ENCODE data around the gene MRC1.

MRC1 gene

DNA sequence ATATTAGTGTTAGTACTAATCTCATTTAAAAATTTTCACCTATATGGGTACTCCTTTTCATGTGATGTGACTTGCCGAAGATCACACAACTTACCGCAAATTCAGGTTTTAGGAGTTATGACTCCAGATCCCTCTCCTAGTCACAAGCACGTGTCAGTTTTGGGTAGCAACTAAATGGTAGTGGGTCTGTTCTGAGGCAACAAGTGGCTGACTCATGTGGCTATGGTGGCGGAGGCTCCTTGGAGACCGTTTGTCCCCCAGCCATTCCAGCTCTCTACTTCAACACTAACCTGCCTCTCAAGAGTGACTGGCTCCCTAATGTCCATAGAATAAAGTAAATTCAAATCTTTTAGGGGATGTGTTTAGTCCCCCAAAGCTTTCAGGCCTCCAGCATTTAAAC lies 39.5 kb downstream of the MRC1 start:
- Histone ChIP-seq H3K27ac (ENCODE audit: low read length) (no peak overlapping the region), H3K27me3 (ENCODE audit: low read depth, low read length) (no peaks in the 10 kb centered on the region), H3K4me3 (ENCODE audit: low read depth in 1 of 2, low read length in 2 of 2) (no peak overlapping the region), H3K9me3 (ENCODE audit: control insufficient read depth in 1 of 2, low read length in 2 of 2) (no peaks in the 10 kb centered on the region), H3K36me3 (ENCODE audit: control insufficient read depth in 1 of 2, insufficient read depth in 2 of 2, low read length in 2 of 2) (no peaks in the 10 kb centered on the region), H3K4me1 (ENCODE audit: control insufficient read depth in 1 of 2, insufficient read depth in 2 of 2, low read length in 2 of 2) (no peaks in the 10 kb centered on the region)

DNA sequence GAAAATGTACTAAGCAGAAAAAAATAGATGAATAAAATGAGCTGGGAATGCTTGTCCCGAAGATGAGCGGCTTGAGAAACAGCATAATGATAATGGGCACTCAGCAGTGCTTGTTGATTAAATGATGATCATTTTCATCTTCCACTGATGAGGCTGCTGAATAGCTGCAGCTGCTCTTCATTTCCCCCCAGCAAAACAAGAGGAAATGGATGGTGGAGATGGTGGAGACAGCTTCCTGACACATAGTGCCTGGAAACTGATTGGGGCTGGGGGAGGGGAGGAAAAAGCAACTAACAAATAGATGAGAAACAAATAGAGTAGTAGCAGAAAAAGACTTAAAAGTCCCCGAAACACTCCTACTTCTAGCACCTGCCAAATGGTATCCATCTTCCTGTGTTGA lies 41.4 kb downstream of the MRC1 start:
- Histone ChIP-seq H3K4me1 (ENCODE audit: control insufficient read depth in 1 of 2, insufficient read depth in 2 of 2, low read length in 2 of 2) (no peaks in the 10 kb centered on the region), H3K36me3 (ENCODE audit: control insufficient read depth in 1 of 2, insufficient read depth in 2 of 2, low read length in 2 of 2) (no peaks in the 10 kb centered on the region), H3K27me3 (ENCODE audit: low read depth, low read length) (no peaks in the 10 kb centered on the region), H3K27ac (ENCODE audit: low read length) (no peak overlapping the region), H3K9me3 (ENCODE audit: control insufficient read depth in 1 of 2, low read length in 2 of 2) (no peaks in the 10 kb centered on the region), H3K4me3 (ENCODE audit: low read depth in 1 of 2, low read length in 2 of 2) (no peak overlapping the region)

DNA sequence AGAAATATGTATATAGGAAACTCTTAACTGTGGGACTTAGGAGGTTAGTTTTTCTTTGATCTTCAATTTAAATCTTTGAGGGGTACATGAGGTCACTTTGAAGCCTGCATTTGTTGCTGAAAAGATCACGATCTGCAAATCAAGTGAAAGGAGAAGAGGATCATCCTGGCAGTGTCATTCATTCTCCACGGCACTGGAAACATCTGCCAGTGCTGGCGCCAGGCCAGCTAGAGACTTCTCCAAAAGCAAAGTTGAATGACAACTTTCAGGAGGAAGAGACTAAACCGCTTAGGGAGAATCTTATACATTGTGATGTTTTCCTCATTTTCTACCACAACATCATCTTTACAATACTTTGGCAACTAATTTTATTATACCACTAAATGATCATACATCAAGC lies 42.5 kb downstream of the MRC1 start:
- H3K4me3 ChIP-seq (ENCODE audit: low read depth in 1 of 2, low read length in 2 of 2) = no peak overlapping the region
- H3K27ac ChIP-seq (ENCODE audit: low read length) = no peak overlapping the region
- no peaks in the 10 kb centered on the region for H3K36me3 ChIP-seq (ENCODE audit: control insufficient read depth in 1 of 2, insufficient read depth in 2 of 2, low read length in 2 of 2)
- no peaks in the 10 kb centered on the region for H3K27me3 ChIP-seq (ENCODE audit: low read depth, low read length)
- H3K4me1 ChIP-seq (ENCODE audit: control insufficient read depth in 1 of 2, insufficient read depth in 2 of 2, low read length in 2 of 2) = no peaks in the 10 kb centered on the region
- no peaks in the 10 kb centered on the region for H3K9me3 ChIP-seq (ENCODE audit: control insufficient read depth in 1 of 2, low read length in 2 of 2)

DNA sequence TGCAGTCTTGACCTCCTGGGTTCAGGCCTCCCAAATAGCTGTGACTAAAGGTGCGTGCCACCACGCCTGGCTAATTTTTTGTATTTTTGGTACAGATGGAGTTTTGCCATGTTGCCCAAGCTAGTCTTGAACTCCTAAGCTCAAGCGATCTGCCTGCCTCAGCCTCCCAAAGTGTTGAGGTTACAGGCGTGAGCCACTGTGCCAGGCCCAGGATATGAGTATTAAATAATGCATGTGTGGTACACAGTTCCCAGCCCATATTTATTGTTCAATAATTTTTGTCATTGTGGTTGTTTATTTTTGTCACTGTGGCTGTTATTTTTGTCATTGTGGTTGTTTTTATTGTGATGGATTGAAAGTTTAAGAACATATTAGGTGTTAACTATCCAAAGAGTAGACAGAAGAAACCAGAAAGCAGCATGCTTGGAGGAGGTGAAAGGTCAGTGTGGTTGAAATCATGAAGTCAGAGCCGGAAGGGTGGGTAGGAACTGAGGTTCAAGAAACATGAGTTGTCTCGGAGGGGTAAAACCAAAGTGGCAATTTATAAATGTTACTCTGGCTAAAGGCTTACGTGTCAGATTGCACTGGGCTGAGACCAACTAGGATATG lies 45.0 kb downstream of the MRC1 start:
- no peaks in the 10 kb centered on the region for H3K4me1 ChIP-seq (ENCODE audit: control insufficient read depth in 1 of 2, insufficient read depth in 2 of 2, low read length in 2 of 2)
- no peaks in the 10 kb centered on the region for H3K9me3 ChIP-seq (ENCODE audit: control insufficient read depth in 1 of 2, low read length in 2 of 2)
- no peaks in the 10 kb centered on the region for H3K27me3 ChIP-seq (ENCODE audit: low read depth, low read length)
- H3K36me3 ChIP-seq (ENCODE audit: control insufficient read depth in 1 of 2, insufficient read depth in 2 of 2, low read length in 2 of 2) = no peaks in the 10 kb centered on the region
- H3K4me3 ChIP-seq (ENCODE audit: low read depth in 1 of 2, low read length in 2 of 2) = no peak overlapping the region
- no peak overlapping the region for H3K27ac ChIP-seq (ENCODE audit: low read length)

DNA sequence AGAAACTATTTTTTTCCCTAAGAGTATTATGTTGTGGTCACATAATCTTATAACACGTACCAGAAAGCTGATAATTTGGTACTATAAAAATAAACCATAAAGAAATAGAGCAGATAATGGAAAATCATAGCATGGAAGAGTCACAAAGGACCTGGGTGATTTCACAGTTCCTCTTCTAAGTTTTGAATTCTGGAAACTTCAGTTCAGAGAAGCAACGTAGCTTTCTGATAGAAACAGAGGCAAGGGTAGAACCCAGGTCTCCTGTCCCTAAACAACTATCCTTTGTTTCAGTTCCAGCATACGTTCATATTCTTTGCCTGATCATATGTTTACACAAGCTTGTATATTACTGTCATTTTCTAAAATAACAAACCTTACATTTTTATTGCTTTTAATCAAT lies 47.9 kb downstream of the MRC1 start:
- no peaks in the 10 kb centered on the region for H3K4me1 ChIP-seq (ENCODE audit: control insufficient read depth in 1 of 2, insufficient read depth in 2 of 2, low read length in 2 of 2)
- H3K27me3 ChIP-seq (ENCODE audit: low read depth, low read length) = no peaks in the 10 kb centered on the region
- no peak overlapping the region for H3K27ac ChIP-seq (ENCODE audit: low read length)
- no peak overlapping the region for H3K4me3 ChIP-seq (ENCODE audit: low read depth in 1 of 2, low read length in 2 of 2)
- H3K36me3 ChIP-seq (ENCODE audit: control insufficient read depth in 1 of 2, insufficient read depth in 2 of 2, low read length in 2 of 2) = no peaks in the 10 kb centered on the region
- no peaks in the 10 kb centered on the region for H3K9me3 ChIP-seq (ENCODE audit: control insufficient read depth in 1 of 2, low read length in 2 of 2)

DNA sequence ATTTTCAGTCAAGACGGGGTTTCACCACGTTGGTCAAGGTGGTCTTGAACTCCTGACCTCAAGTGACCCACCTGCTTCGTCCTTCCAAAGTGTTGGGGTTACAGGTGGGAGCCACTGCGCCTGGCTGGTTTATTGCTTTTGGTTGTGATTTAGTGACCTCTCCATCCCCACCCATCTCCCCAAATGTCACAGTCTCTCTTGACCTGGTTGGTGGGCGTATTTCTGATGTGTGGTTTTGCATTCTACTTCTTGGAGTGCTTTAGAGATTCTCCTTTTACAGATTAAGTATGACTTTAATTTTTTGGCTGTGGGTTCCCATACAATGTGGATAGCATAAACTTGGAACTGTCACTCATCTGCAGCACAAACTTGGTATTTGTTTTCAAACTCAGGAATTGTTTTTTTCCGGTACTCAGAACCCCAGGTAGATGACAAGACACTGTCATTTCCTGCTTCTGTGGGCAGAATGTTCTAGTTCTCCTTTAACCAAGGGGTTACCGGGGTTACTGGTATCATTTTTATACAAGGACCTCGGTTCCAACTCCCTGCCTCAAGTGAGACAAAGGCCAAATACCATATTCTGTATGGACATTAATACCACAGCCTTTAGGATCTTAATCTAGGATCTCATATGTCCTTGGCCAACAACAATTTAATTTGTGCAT lies 50.5 kb downstream of the MRC1 start:
- Histone ChIP-seq H3K9me3 (ENCODE audit: control insufficient read depth in 1 of 2, low read length in 2 of 2) (no peaks in the 10 kb centered on the region), H3K36me3 (ENCODE audit: control insufficient read depth in 1 of 2, insufficient read depth in 2 of 2, low read length in 2 of 2) (no peaks in the 10 kb centered on the region), H3K27me3 (ENCODE audit: low read depth, low read length) (no peaks in the 10 kb centered on the region), H3K27ac (ENCODE audit: low read length) (no peak overlapping the region), H3K4me1 (ENCODE audit: control insufficient read depth in 1 of 2, insufficient read depth in 2 of 2, low read length in 2 of 2) (no peaks in the 10 kb centered on the region), H3K4me3 (ENCODE audit: low read depth in 1 of 2, low read length in 2 of 2) (no peak overlapping the region)

DNA sequence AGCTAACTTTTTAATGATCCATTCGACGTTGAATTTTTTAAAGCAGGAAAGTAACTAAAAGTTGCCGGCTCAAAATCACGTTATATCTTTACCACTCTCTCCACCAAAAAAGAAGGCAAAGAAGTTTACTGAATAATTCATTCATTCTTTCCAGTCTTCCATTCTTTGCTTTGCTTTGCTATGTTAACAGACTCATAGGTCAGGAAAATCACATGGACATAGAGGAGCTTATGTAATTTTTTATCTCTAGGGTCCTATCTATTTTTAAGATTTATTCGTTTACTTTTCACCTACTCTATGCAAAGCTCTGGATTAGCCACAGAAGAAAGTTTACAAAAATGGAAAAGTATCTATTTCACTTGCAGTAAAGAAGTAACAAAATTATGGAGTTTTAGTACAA lies 52.6 kb downstream of the MRC1 start:
- no peaks in the 10 kb centered on the region for H3K4me1 ChIP-seq (ENCODE audit: control insufficient read depth in 1 of 2, insufficient read depth in 2 of 2, low read length in 2 of 2)
- H3K27ac ChIP-seq (ENCODE audit: low read length) = no peak overlapping the region
- H3K36me3 ChIP-seq (ENCODE audit: control insufficient read depth in 1 of 2, insufficient read depth in 2 of 2, low read length in 2 of 2) = no peaks in the 10 kb centered on the region
- H3K4me3 ChIP-seq (ENCODE audit: low read depth in 1 of 2, low read length in 2 of 2) = no peak overlapping the region
- H3K27me3 ChIP-seq (ENCODE audit: low read depth, low read length) = no peaks in the 10 kb centered on the region
- no peaks in the 10 kb centered on the region for H3K9me3 ChIP-seq (ENCODE audit: control insufficient read depth in 1 of 2, low read length in 2 of 2)

DNA sequence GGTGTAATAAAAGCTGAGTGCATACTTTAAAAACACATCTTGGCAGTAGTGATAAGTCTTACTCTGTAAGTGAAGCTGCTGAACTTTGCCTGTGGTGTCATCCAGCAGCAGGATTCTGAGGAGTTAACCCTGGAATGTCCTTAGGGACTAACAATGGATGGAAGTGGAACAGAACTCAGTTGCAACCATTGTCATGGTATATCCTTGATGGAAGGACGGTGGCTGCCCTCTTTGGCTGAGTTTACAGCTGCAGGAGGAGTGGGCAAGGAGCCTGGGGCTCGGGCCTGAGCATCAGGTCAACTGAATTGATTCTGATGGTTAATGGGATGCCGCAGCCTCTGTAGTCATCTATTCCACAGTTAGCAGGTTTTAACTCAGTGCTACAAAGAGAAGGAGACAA lies 56.2 kb downstream of the MRC1 start:
- no peak overlapping the region for H3K27ac ChIP-seq (ENCODE audit: low read length)
- no peaks in the 10 kb centered on the region for H3K4me1 ChIP-seq (ENCODE audit: control insufficient read depth in 1 of 2, insufficient read depth in 2 of 2, low read length in 2 of 2)
- H3K4me3 ChIP-seq (ENCODE audit: low read depth in 1 of 2, low read length in 2 of 2) = no peak overlapping the region
- H3K9me3 ChIP-seq (ENCODE audit: control insufficient read depth in 1 of 2, low read length in 2 of 2) = no peaks in the 10 kb centered on the region
- no peaks in the 10 kb centered on the region for H3K27me3 ChIP-seq (ENCODE audit: low read depth, low read length)
- H3K36me3 ChIP-seq (ENCODE audit: control insufficient read depth in 1 of 2, insufficient read depth in 2 of 2, low read length in 2 of 2) = no peaks in the 10 kb centered on the region

DNA sequence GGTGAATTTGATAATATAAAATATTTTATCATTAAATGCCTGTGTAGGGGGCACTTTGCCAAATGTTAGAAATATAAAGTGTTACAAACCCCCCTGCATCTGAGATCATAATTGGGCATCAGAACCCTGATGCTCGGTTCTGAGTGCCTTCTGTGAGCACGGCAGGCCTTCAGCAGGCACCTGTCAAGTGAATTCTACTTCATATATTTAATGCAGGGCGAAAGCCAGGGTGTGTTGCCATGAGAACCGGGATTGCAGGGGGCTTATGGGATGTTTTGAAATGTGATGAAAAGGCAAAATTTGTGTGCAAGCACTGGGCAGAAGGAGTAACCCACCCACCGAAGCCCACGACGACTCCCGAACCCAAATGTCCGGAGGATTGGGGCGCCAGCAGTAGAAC lies 57.2 kb downstream of the MRC1 start:
- Histone ChIP-seq H3K27me3 (ENCODE audit: low read depth, low read length) (no peaks in the 10 kb centered on the region), H3K9me3 (ENCODE audit: control insufficient read depth in 1 of 2, low read length in 2 of 2) (no peaks in the 10 kb centered on the region), H3K4me1 (ENCODE audit: control insufficient read depth in 1 of 2, insufficient read depth in 2 of 2, low read length in 2 of 2) (no peaks in the 10 kb centered on the region), H3K4me3 (ENCODE audit: low read depth in 1 of 2, low read length in 2 of 2) (no peak overlapping the region), H3K27ac (ENCODE audit: low read length) (no peak overlapping the region), H3K36me3 (ENCODE audit: control insufficient read depth in 1 of 2, insufficient read depth in 2 of 2, low read length in 2 of 2) (no peaks in the 10 kb centered on the region)

DNA sequence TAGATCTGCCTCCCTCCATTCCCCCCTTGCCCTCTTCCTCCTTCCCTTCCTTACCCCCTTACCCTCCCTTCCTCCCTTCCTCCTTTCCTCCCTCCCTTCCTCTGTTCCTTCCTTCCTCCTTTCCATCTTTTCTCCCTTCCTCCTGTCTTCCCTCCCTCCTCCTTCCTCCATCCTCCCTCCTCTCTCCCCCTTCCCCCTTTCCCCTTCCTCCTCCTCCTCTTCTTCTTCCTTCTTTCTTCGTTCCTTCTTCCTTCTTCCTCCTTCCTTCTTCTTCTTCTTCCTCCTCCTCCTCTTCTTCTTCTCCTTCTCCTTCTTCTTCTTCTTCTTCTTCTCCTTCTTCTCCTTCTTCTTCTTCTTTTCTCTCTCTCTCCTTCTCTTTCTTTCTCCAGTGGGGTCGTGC lies 57.9 kb downstream of the MRC1 start:
- no peak overlapping the region for H3K27ac ChIP-seq (ENCODE audit: low read length)
- H3K36me3 ChIP-seq (ENCODE audit: control insufficient read depth in 1 of 2, insufficient read depth in 2 of 2, low read length in 2 of 2) = no peaks in the 10 kb centered on the region
- H3K9me3 ChIP-seq (ENCODE audit: control insufficient read depth in 1 of 2, low read length in 2 of 2) = no peaks in the 10 kb centered on the region
- no peaks in the 10 kb centered on the region for H3K4me1 ChIP-seq (ENCODE audit: control insufficient read depth in 1 of 2, insufficient read depth in 2 of 2, low read length in 2 of 2)
- no peaks in the 10 kb centered on the region for H3K27me3 ChIP-seq (ENCODE audit: low read depth, low read length)
- H3K4me3 ChIP-seq (ENCODE audit: low read depth in 1 of 2, low read length in 2 of 2) = no peak overlapping the region

DNA sequence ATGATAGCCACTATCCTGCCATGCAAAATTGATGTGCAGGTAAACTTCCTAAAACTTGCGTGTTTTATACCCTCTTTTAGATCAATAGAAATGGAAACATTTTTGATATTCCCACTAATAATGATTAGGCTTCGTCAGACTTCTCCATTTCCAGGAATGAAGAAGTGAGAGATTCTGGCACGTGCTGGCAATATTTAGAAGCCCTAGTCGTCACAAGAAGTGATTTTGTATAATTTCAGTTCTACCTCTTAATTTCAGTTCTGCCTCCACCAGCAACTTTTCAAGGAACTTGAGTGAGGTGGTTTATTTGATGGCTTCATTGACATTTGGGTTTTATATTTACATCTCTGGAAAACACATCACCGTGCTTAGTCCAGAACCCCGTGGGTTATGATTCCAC lies 61.9 kb downstream of the MRC1 start:
- Histone ChIP-seq H3K9me3 (ENCODE audit: control insufficient read depth in 1 of 2, low read length in 2 of 2) (no peaks in the 10 kb centered on the region), H3K36me3 (ENCODE audit: control insufficient read depth in 1 of 2, insufficient read depth in 2 of 2, low read length in 2 of 2) (no peaks in the 10 kb centered on the region), H3K27me3 (ENCODE audit: low read depth, low read length) (no peaks in the 10 kb centered on the region), H3K4me1 (ENCODE audit: control insufficient read depth in 1 of 2, insufficient read depth in 2 of 2, low read length in 2 of 2) (no peaks in the 10 kb centered on the region), H3K4me3 (ENCODE audit: low read depth in 1 of 2, low read length in 2 of 2) (no peak overlapping the region), H3K27ac (ENCODE audit: low read length) (no peak overlapping the region)
